K562 (cell line): Measurements from ENCODE around the gene FAM151A. TPM values are rescaled to one million over a fixed set of nuclear protein-coding genes. Genes with fewer than 3 reads are reported as not detected.

Experiments
- ATAC-seq: fragments of 200-7000 bp; cut with Tn5 transposase; 3 replicates; pipeline ENCODE4 v1.9.1; 2020; ENCODE audit warnings: moderate library complexity
- BruUV-seq: library from RNA; stranded (reverse); fragments of 400-500 nt; replicated peaks from 2 replicates; lab custom pipeline; 2021; lab: Mats Ljungman, UMichigan
- CTCF ChIA-PET: fragments of 300-600 bp; formaldehyde crosslinking; extraction: SDS; loops from one replicate; lab custom pipeline; 2021; ENCODE audit warnings: low intra/inter-chr PET ratio; lab: Yijun Ruan, JAX
- POLR2A ChIA-PET: fragments of 300-600, 350-650 bp; sonication (Branson Sonifier 250); formaldehyde crosslinking; extraction: SDS; loops from one replicate; lab custom pipeline; 2021; ENCODE audit warnings: antibody characterized with exemption, inconsistent platforms; lab: Yijun Ruan, JAX
- DNase-seq, 4 experiments: peaks; one replicate each; pipeline versions ENCODE4 v3.0.0 to v3.0.0-alpha.2; 2011 to 2018; ENCODE audit warnings: low spot score in 3 of 4, mixed read lengths in 3 of 4; ENCODE audit errors: extremely low read depth in 1 of 4
- FAIRE-seq: peaks from 2 replicates; lab custom pipeline; 2011; peaks lifted over from hg19 to GRCh38; lab: Jason Lieb, UNC
- H2AFZ ChIP-seq: 2 replicates; pipeline ENCODE4 v1.6.0; 2011; ENCODE audit warnings: low read depth, low read length, control low read depth, inconsistent platforms
- H3K27ac ChIP-seq: fragments of 200-600 bp; 3 replicates; pipeline ENCODE4 v1.8.0; 2011; ENCODE audit warnings: low read depth, mild to moderate bottlenecking, control low read depth, inconsistent platforms, low read length, moderate library complexity, mixed read lengths; ENCODE audit errors: extremely low read depth
- H3K27me3 ChIP-seq, 2 experiments: fragments of 300-600 bp in 1 of 2; 2 replicates in 1 of 2; 3 replicates in 1 of 2; pipeline versions ENCODE4 v1.6.0 to v1.8.0; 2011; ENCODE audit warnings: inconsistent platforms in 2 of 2, low read length in 2 of 2, mild to moderate bottlenecking in 1 of 2, mixed read lengths in 1 of 2, moderate library complexity in 1 of 2; ENCODE audit not compliant: control insufficient read depth in 2 of 2, insufficient read depth in 2 of 2
- H3K36me3 ChIP-seq: fragments of 300-600 bp; 3 replicates; pipeline ENCODE4 v1.8.0; 2011; ENCODE audit warnings: mild to moderate bottlenecking, low read length, inconsistent platforms; ENCODE audit not compliant: control insufficient read depth, insufficient read depth
- H3K4me1 ChIP-seq, 2 experiments: fragments of 200-600 bp in 1 of 2; replicated peaks in 1 of 2; 2 replicates in 1 of 2; 3 replicates in 1 of 2; pipeline versions ENCODE4 v1.5.1 to v1.8.0; 2011; ENCODE audit warnings: inconsistent platforms in 2 of 2, low read length in 2 of 2, mild to moderate bottlenecking in 1 of 2, mixed read lengths in 1 of 2, moderate library complexity in 1 of 2; ENCODE audit not compliant: control insufficient read depth in 2 of 2, insufficient read depth in 2 of 2
- H3K4me2 ChIP-seq: 2 replicates; pipeline ENCODE4 v1.6.1; 2011; ENCODE audit warnings: low read length, control low read depth, inconsistent platforms, mixed read lengths; ENCODE audit not compliant: insufficient read depth
- H3K4me3 ChIP-seq: fragments of 200-600 bp; sonication (generic), shearing (Covaris generic); 2 replicates; pipeline ENCODE4 v1.5.1; 2016; ENCODE audit warnings: control low read depth, inconsistent platforms
- H3K79me2 ChIP-seq: fragments of 200-600 bp; 3 replicates; pipeline ENCODE4 v1.8.0; 2011; ENCODE audit warnings: low read length, inconsistent platforms; ENCODE audit not compliant: control insufficient read depth, insufficient read depth
- H3K9ac ChIP-seq, 2 experiments: 2 replicates each; pipeline versions ENCODE4 v1.6.0 to v1.6.1; 2011; ENCODE audit warnings: low read depth in 2 of 2, low read length in 2 of 2, control low read depth in 1 of 2, inconsistent platforms in 1 of 2, mild to moderate bottlenecking in 1 of 2, mixed read lengths in 1 of 2; ENCODE audit not compliant: insufficient read depth in 1 of 2
- H3K9me1 ChIP-seq: one replicate; pipeline ENCODE4 v1.6.0; 2011; ENCODE audit warnings: inconsistent platforms, mild to moderate bottlenecking, low read length, moderate library complexity; ENCODE audit not compliant: control insufficient read depth, insufficient read depth
- H3K9me3 ChIP-seq: replicated peaks from 2 replicates; pipeline ENCODE4 v1.5.1; 2011; ENCODE audit warnings: low read depth, low read length, inconsistent platforms; ENCODE audit not compliant: control insufficient read depth, insufficient read depth
- H4K20me1 ChIP-seq: replicated peaks from 2 replicates; pipeline ENCODE4 v1.6.1; 2011; ENCODE audit warnings: low read length, inconsistent platforms, mixed read lengths; ENCODE audit not compliant: control insufficient read depth, insufficient read depth
- C11orf30 ChIP-seq: fragments of 450-650 bp; IDR thresholded peaks from 2 replicates; pipeline ENCODE4 v1.6.1; 2016; ENCODE audit warnings: low read depth, mild to moderate bottlenecking
- HDAC6 ChIP-seq: IDR thresholded peaks from 2 replicates; pipeline ENCODE4 v1.6.1; 2012; ENCODE audit warnings: low read depth, mild to moderate bottlenecking, control low read depth, inconsistent platforms, low read length, moderate library complexity
- HMG20A ChIP-seq: fragments of 450-650 bp; formaldehyde crosslinking; conservative IDR thresholded peaks from 2 replicates; pipeline ENCODE4 v1.4.0; 2020; ENCODE audit warnings: mild to moderate bottlenecking, mixed read lengths
- MCM7 ChIP-seq, 2 experiments: fragments of 450-650 bp; IDR thresholded peaks; 2 replicates each; pipeline ENCODE4 v1.6.1; 2016 to 2018
- SAFB2 ChIP-seq: fragments of 200-400 bp; formaldehyde crosslinking; IDR thresholded peaks from 2 replicates; pipeline ENCODE4 v1.6.1; 2018; ENCODE audit warnings: borderline replicate concordance, low read length, low read depth, moderate library complexity; ENCODE audit not compliant: severe bottlenecking
- ZNF165 ChIP-seq: fragments of 250-450 bp; sonication (Bioruptor Pico); IDR thresholded peaks from 2 replicates; pipeline ENCODE4 v1.4.0; 2020; ENCODE audit warnings: borderline replicate concordance
- ZNF3 ChIP-seq: fragments of 250-450 bp; sonication (Bioruptor Pico); IDR thresholded peaks from 2 replicates; pipeline ENCODE4 v1.5.0; 2021; ENCODE audit warnings: mild to moderate bottlenecking, moderate library complexity
- ZNF586 ChIP-seq: fragments of 450-650 bp; formaldehyde crosslinking; conservative IDR thresholded peaks from 2 replicates; pipeline ENCODE4 v1.4.0; 2020; ENCODE audit warnings: mild to moderate bottlenecking, moderate library complexity
- WGBS: fragments of 100-300 bp; shearing (Covaris generic); methylation state at CpG from one replicate; pipeline ENCODE4 v1.1.6; 2016; ENCODE audit warnings: low coverage, mixed read lengths; ENCODE audit not compliant: insufficient coverage; ENCODE audit errors: missing lambda C conversion rate; 5-methylcytosine and 5-hydroxymethylcytosine counted together
- in situ Hi-C: fragments of 300-500 bp; cut with MboI; formaldehyde crosslinking; loops from 4 replicates; pipeline ENCODE4 v1.15.0; 2018; ENCODE audit warnings: inconsistent platforms, mixed read lengths
- intact Hi-C: fragments of 100-400 bp; cut with micrococcal nuclease; formaldehyde crosslinking; loops from 2 replicates; pipeline ENCODE4 v1.14.2; 2022
- polyA plus RNA-seq, 8 experiments: library from polyadenylated mRNA; depleted of rRNA in 4 of 8; stranded (reverse) in 5 of 8; unstranded in 3 of 8; fragments of >200 nt; fragmentation: Nextera tagmentation in 2 of 8; fragmentation: Illumina TruSeq in 1 of 8; extraction: Ambion mirVana in 2 of 8; extraction: Trizol in 1 of 8; gene quantifications; 2 replicates each; pipeline versions ENCODE4 v1.2.1 to v1.2.3, GENCODE V29; 2011 to 2014; ENCODE audit warnings: inconsistent platforms in 1 of 8, missing spikeins in 1 of 8
- total RNA-seq, 7 experiments: library from RNA; depleted of rRNA in 6 of 7; stranded (reverse); fragments of >200 nt in 6 of 7; fragmentation: Illumina TruSeq in 2 of 7; extraction: Trizol in 2 of 7; gene quantifications; 2 replicates each; pipeline versions ENCODE4 v1.2.1 to v1.2.3, GENCODE V29; 2011 to 2021; ENCODE audit warnings: low replicate concordance in 1 of 7
- TF ChIP-seq, protein P1 (sequence below): sonication (generic); formaldehyde crosslinking; IDR thresholded peaks from 2 replicates; pipeline ENCODE4 v1.8.0; 2022; ENCODE audit warnings: missing genetic modification reagents, mild to moderate bottlenecking, borderline replicate concordance
- TF ChIP-seq, protein P2 (sequence below): fragments of 450-650 bp; IDR thresholded peaks from 2 replicates; pipeline ENCODE4 v1.6.1; 2016; ENCODE audit warnings: low read depth

The FAM151A gene
- total and polyA plus RNA-seq, 9 of the 15 experiments (the other 6 are each of a cell fraction or from before 2014, with no cell fraction given), result not detected

GRCh38 chr1:54571326-54571725 lies 52.0 kb downstream of the FAM151A start:
- CTCF ChIA-PET, result no interaction called here
- POLR2A ChIA-PET, result interaction anchor here (0.8 kb wide), 1 partner anchor 99 kb away, joined by 4 read pairs; no protein-coding TSS in a partner anchor
- no peaks in the 10 kb centered on the region for H3K9me1 ChIP-seq
- no peak for FAIRE-seq
- no peaks in the 10 kb centered on the region for H3K36me3 ChIP-seq
- no peaks in the 10 kb centered on the region for H3K79me2 ChIP-seq
- H3K9me3 ChIP-seq, result no peaks in the 10 kb centered on the region
- no peaks in the 10 kb centered on the region for H4K20me1 ChIP-seq
- H2AFZ ChIP-seq, result no peak overlapping the region
- in situ Hi-C loops, result no loop called here
- peaks cover 8% of the 10 kb centered on the region in 2 experiments; a peak in 4 of 5 replicates for H3K4me1 ChIP-seq
- TF ChIP-seq, protein P1, sequence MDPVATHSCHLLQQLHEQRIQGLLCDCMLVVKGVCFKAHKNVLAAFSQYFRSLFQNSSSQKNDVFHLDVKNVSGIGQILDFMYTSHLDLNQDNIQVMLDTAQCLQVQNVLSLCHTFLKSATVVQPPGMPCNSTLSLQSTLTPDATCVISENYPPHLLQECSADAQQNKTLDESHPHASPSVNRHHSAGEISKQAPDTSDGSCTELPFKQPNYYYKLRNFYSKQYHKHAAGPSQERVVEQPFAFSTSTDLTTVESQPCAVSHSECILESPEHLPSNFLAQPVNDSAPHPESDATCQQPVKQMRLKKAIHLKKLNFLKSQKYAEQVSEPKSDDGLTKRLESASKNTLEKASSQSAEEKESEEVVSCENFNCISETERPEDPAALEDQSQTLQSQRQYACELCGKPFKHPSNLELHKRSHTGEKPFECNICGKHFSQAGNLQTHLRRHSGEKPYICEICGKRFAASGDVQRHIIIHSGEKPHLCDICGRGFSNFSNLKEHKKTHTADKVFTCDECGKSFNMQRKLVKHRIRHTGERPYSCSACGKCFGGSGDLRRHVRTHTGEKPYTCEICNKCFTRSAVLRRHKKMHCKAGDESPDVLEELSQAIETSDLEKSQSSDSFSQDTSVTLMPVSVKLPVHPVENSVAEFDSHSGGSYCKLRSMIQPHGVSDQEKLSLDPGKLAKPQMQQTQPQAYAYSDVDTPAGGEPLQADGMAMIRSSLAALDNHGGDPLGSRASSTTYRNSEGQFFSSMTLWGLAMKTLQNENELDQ (CRISPR knock-in tag), result no peak
- TF ChIP-seq HMG20A (CRISPR knock-in tag), result no peak
- TF ChIP-seq ZNF586 (CRISPR knock-in tag), result no peak
- no peak for TF ChIP-seq SAFB2
- TF ChIP-seq C11orf30, result no peak
- TF ChIP-seq HDAC6, result no peak
- TF ChIP-seq ZNF3 (CRISPR knock-in tag), result no peak
- no peak for TF ChIP-seq ZNF165 (CRISPR knock-in tag)
- TF ChIP-seq, protein P2, sequence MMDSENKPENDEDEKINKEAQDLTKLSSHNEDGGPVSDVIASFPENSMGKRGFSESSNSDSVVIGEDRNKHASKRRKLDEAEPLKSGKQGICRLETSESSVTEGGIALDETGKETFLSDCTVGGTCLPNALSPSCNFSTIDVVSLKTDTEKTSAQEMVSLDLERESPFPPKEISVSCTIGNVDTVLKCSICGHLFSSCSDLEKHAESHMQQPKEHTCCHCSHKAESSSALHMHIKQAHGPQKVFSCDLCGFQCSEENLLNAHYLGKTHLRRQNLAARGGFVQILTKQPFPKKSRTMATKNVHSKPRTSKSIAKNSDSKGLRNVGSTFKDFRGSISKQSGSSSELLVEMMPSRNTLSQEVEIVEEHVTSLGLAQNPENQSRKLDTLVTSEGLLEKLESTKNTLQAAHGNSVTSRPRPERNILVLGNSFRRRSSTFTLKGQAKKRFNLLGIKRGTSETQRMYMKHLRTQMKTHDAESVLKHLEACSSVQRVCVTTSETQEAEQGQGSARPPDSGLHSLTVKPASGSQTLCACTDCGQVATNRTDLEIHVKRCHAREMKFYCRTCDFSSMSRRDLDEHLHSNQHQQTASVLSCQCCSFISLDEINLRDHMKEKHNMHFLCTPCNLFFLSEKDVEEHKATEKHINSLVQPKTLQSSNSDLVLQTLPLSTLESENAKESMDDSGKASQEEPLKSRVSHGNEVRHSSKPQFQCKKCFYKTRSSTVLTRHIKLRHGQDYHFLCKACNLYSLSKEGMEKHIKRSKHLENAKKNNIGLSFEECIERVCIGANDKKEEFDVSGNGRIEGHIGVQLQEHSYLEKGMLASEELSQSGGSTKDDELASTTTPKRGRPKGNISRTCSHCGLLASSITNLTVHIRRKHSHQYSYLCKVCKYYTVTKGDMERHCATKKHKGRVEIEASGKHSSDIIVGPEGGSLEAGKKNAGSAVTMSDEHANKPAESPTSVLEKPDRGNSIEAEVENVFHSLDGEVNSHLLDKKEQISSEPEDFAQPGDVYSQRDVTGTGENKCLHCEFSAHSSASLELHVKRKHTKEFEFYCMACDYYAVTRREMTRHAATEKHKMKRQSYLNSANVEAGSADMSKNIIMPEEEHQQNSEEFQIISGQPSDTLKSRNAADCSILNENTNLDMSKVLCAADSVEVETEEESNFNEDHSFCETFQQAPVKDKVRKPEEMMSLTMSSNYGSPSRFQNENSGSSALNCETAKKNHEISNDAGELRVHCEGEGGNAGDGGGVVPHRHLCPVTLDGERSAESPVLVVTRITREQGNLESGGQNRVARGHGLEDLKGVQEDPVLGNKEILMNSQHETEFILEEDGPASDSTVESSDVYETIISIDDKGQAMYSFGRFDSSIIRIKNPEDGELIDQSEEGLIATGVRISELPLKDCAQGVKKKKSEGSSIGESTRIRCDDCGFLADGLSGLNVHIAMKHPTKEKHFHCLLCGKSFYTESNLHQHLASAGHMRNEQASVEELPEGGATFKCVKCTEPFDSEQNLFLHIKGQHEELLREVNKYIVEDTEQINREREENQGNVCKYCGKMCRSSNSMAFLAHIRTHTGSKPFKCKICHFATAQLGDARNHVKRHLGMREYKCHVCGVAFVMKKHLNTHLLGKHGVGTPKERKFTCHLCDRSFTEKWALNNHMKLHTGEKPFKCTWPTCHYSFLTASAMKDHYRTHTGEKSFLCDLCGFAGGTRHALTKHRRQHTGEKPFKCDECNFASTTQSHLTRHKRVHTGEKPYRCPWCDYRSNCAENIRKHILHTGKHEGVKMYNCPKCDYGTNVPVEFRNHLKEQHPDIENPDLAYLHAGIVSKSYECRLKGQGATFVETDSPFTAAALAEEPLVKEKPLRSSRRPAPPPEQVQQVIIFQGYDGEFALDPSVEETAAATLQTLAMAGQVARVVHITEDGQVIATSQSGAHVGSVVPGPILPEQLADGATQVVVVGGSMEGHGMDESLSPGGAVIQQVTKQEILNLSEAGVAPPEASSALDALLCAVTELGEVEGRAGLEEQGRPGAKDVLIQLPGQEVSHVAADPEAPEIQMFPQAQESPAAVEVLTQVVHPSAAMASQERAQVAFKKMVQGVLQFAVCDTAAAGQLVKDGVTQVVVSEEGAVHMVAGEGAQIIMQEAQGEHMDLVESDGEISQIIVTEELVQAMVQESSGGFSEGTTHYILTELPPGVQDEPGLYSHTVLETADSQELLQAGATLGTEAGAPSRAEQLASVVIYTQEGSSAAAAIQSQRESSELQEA, result no peak
- no peak for TF ChIP-seq MCM7 (IDR thresholded peaks at IDR 0.05)
- TF ChIP-seq, all 486 proteins: peak for 0
- no peak overlapping the region for H3K27ac ChIP-seq
- DNase-seq, result no peak
- intact Hi-C loops, result no loop called here
- no peak overlapping the region for H3K4me3 ChIP-seq
- H3K27me3 ChIP-seq, result peaks cover 15 to 47% of the 10 kb centered on the region in 2 experiments; a peak in 4 of 5 replicates
- no peak overlapping the region for H3K9ac ChIP-seq
- no peak overlapping the region for H3K4me2 ChIP-seq
- no peak for ATAC-seq
- 33% methylated on average over 3 of the region's 3 CpGs for WGBS
- BruUV-seq, result no TSS peak
